Measurements from ENCODE around the gene HNRNPD. TPM values are rescaled to one million over a fixed set of nuclear protein-coding genes. Genes with fewer than 3 reads are reported as not detected.
"Not testable (repeated sequence)": the region's sequence is repeated elsewhere in the genome, so short reads cannot be mapped to it uniquely, and the experiment has no call there.

The HNRNPD gene
- total RNA-seq, 1 donor from 2014 or later = 22.6 TPM

DNA sequence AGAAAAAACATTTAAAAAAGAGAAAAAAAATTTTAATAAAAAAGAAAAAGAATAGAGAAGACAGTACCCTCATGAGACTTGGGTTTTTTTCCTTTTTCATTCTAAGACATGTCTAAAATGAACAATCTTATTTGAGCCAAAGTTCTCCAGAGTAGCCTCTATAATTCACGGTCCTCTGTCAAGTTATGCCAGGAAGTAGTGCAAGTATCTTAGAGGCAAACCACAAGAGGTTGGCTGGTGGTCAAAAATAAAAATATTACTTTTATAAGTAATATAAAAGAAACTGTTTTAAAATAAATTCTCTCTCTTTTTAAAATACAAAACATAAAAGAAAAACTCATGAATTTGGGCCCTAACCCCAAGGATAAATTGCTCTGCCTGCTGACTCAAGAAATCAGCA lies 29.9 kb upstream of the HNRNPD start:
- DNase-seq (ENCODE audit: low read depth) (no peak), FAIRE-seq (no peak)
- no peaks in the 10 kb centered on the region for H3K36me3 ChIP-seq (ENCODE audit: control insufficient read depth, insufficient read depth, low read length)
- no peaks in the 10 kb centered on the region for H3K27me3 ChIP-seq (ENCODE audit: control insufficient read depth, insufficient read depth, low read length)
- TF ChIP-seq, protein P1, sequence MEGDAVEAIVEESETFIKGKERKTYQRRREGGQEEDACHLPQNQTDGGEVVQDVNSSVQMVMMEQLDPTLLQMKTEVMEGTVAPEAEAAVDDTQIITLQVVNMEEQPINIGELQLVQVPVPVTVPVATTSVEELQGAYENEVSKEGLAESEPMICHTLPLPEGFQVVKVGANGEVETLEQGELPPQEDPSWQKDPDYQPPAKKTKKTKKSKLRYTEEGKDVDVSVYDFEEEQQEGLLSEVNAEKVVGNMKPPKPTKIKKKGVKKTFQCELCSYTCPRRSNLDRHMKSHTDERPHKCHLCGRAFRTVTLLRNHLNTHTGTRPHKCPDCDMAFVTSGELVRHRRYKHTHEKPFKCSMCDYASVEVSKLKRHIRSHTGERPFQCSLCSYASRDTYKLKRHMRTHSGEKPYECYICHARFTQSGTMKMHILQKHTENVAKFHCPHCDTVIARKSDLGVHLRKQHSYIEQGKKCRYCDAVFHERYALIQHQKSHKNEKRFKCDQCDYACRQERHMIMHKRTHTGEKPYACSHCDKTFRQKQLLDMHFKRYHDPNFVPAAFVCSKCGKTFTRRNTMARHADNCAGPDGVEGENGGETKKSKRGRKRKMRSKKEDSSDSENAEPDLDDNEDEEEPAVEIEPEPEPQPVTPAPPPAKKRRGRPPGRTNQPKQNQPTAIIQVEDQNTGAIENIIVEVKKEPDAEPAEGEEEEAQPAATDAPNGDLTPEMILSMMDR (IDR thresholded peaks at IDR 0.05; ENCODE audit: insufficient read depth, low read length, severe bottlenecking) = no peak
- H3K4me3 ChIP-seq (ENCODE audit: low read depth, low read length) = no peak overlapping the region

DNA sequence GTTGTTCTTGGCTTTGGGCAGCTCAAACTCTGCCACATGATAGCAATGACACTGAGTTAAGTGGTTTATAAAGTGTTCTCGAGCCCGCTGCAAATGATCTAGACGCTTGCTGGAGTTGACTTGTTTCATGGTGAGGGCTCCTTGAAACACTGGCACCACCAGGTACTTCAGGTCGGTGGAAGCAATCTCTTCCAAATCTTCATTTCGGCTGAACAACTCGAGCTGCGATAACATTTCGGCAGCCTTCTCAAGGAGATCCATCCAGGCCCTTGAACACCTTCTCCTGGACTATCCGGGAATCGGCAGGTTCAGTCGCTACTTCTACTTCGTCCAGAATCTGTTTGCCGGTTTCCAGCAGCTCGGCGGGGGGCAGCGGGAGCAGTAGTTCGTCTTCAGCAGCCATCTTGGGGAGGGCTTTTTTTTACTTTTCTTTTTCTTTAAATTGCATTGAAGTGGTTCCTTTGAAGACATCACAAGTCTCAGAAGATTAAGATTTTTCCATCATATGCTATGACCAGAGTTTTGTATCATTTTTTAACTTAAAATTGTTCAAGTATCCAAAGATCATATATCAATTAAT lies 28.5 kb upstream of the HNRNPD start:
- H3K4me3 ChIP-seq (ENCODE audit: low read depth, low read length) = no peak overlapping the region
- FAIRE-seq = no peak
- TF ChIP-seq, protein P1 (IDR thresholded peaks at IDR 0.05; ENCODE audit: insufficient read depth, low read length, severe bottlenecking) = no peak
- H3K36me3 ChIP-seq (ENCODE audit: control insufficient read depth, insufficient read depth, low read length) = no peaks in the 10 kb centered on the region
- DNase-seq (ENCODE audit: low read depth) = no peak
- no peaks in the 10 kb centered on the region for H3K27me3 ChIP-seq (ENCODE audit: control insufficient read depth, insufficient read depth, low read length)

DNA sequence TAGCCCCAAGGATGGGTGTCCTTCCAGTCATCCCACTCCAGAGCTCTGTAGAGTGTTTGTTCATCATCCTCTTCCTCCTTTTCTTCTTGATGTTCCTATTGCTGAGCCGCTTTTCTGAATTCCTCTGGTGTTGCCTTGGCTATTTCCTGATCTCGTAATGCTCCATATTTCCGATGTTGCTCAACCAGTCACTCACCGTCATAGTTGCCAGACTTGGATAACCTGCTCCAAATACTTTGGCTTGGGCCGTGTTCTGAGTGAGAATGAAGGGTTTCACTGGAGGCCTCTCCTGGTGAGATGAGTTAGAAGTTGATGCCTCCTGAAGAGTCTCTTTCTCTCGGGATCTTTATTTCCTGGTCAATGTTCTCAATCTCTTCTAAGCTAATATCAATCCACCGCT lies 27.8 kb upstream of the HNRNPD start:
- peak; percentile 18 for FAIRE-seq
- no peak overlapping the region for H3K4me3 ChIP-seq (ENCODE audit: low read depth, low read length)
- DNase-seq (ENCODE audit: low read depth) = no peak
- TF ChIP-seq, protein P1 (IDR thresholded peaks at IDR 0.05; ENCODE audit: insufficient read depth, low read length, severe bottlenecking) = no peak
- no peaks in the 10 kb centered on the region for H3K27me3 ChIP-seq (ENCODE audit: control insufficient read depth, insufficient read depth, low read length)
- no peaks in the 10 kb centered on the region for H3K36me3 ChIP-seq (ENCODE audit: control insufficient read depth, insufficient read depth, low read length)

DNA sequence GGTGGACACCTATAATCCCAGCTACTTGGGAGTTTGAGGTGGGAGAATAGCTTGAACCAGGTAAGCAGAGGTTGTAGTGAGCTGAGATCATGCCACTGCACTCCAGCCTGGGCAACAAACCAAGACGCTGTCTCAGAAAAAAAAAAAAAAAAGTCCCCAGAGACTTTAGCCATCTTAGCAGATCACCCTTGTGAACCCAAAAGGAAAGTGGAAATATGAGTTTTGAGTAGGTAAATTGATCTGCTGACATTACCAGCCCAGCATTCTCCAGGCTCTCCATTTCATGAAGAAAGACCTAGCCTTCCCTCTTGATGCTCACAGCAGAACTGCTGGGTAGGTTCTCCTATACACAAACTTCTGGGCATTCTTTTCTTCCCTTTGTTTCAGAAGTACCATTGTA lies 24.5 kb upstream of the HNRNPD start:
- FAIRE-seq = no peak
- DNase-seq (ENCODE audit: low read depth) = no peak
- no peaks in the 10 kb centered on the region for H3K36me3 ChIP-seq (ENCODE audit: control insufficient read depth, insufficient read depth, low read length)
- TF ChIP-seq, protein P1 (IDR thresholded peaks at IDR 0.05; ENCODE audit: insufficient read depth, low read length, severe bottlenecking) = no peak
- H3K4me3 ChIP-seq (ENCODE audit: low read depth, low read length) = no peak overlapping the region
- no peaks in the 10 kb centered on the region for H3K27me3 ChIP-seq (ENCODE audit: control insufficient read depth, insufficient read depth, low read length)

DNA sequence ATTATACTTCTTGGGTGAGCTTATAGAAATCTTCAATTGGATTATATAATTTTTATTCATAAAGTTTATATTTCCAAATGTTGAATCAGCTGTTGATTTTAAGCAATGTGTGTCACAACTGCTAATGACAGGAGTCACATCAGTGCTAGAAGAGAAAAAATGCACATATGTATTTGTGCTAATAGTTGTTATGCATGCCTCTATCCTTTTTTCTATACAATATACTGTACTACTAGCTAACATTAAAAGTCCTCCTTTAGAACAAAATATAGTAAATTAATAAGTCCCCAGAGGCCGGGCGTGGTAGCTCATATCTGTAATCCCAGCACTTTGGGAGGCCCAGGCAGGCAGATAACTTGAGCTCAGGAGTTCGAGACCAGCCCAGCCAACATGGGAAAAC lies 23.7 kb upstream of the HNRNPD start:
- no peak for DNase-seq (ENCODE audit: low read depth)
- Histone ChIP-seq H3K27me3 (ENCODE audit: control insufficient read depth, insufficient read depth, low read length) (no peaks in the 10 kb centered on the region), H3K36me3 (ENCODE audit: control insufficient read depth, insufficient read depth, low read length) (no peaks in the 10 kb centered on the region), H3K4me3 (ENCODE audit: low read depth, low read length) (no peak overlapping the region)
- TF ChIP-seq, protein P1 (IDR thresholded peaks at IDR 0.05; ENCODE audit: insufficient read depth, low read length, severe bottlenecking) = no peak
- no peak for FAIRE-seq

DNA sequence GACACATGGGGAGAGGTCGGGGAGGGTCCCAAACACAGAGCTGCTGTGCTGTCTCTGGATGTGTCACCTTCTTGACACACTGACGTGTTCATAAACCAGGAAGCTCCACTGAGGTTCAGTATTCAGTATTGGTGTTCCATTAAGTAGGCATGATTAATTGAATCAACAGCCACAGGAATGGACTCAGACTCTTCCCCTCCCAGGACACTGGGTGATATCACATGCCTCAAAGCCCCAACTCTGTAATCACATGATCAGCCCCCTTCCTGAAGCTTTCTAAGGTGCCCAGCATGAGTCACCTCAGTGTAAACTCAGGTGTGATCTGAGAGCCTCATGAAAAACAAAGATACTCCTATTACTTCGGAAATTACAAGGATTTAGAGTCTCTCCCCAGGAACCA lies 21.1 kb upstream of the HNRNPD start:
- Histone ChIP-seq H3K27me3 (ENCODE audit: control insufficient read depth, insufficient read depth, low read length) (no peaks in the 10 kb centered on the region), H3K4me3 (ENCODE audit: low read depth, low read length) (no peak overlapping the region), H3K36me3 (ENCODE audit: control insufficient read depth, insufficient read depth, low read length) (no peaks in the 10 kb centered on the region)
- peak; percentile 99 for FAIRE-seq
- TF ChIP-seq, protein P1 (IDR thresholded peaks at IDR 0.05; ENCODE audit: insufficient read depth, low read length, severe bottlenecking) = no peak
- DNase-seq (ENCODE audit: low read depth) = peak; percentile 100

DNA sequence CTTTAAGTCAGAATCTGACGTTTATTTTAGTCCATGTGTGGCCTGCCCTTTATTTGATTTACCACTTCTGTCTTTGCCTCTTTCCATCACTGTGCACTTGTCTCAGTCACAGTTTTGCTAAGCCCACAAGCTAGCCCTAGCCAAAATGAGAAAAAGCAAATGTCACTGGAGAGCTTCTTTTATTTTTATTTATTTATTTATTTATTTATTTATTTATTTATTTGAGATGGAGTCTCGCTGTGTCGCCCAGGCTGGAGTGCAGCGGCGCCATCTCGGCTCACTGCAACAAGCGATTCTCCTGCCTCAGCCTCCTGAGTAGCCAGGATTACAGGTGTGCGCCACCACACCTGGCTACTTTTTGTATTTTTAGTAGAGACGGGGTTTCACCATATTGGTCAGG lies 16.3 kb upstream of the HNRNPD start:
- not testable (repeated sequence) for H3K27me3 ChIP-seq (ENCODE audit: control insufficient read depth, insufficient read depth, low read length); H3K36me3 ChIP-seq (ENCODE audit: control insufficient read depth, insufficient read depth, low read length); DNase-seq (ENCODE audit: low read depth); H3K4me3 ChIP-seq (ENCODE audit: low read depth, low read length); FAIRE-seq
